GM20000 (cell line): ENCODE results near the gene BCL2A1.
"Not testable (repeated sequence)": the region's sequence is repeated elsewhere in the genome, so short reads cannot be mapped to it uniquely, and the experiment has no call there.

Experiments used
- DNase-seq: peaks from one replicate; pipeline ENCODE4 v3.0.0; 2012; ENCODE audit warnings: low spot score
- TF ChIP-seq, protein P1 (sequence below): IDR thresholded peaks from 2 replicates; pipeline ENCODE4 v1.5.1; 2012; ENCODE audit warnings: mild to moderate bottlenecking, control low read depth; ENCODE audit errors: extremely low read depth, missing control alignments

BCL2A1 gene

DNA sequence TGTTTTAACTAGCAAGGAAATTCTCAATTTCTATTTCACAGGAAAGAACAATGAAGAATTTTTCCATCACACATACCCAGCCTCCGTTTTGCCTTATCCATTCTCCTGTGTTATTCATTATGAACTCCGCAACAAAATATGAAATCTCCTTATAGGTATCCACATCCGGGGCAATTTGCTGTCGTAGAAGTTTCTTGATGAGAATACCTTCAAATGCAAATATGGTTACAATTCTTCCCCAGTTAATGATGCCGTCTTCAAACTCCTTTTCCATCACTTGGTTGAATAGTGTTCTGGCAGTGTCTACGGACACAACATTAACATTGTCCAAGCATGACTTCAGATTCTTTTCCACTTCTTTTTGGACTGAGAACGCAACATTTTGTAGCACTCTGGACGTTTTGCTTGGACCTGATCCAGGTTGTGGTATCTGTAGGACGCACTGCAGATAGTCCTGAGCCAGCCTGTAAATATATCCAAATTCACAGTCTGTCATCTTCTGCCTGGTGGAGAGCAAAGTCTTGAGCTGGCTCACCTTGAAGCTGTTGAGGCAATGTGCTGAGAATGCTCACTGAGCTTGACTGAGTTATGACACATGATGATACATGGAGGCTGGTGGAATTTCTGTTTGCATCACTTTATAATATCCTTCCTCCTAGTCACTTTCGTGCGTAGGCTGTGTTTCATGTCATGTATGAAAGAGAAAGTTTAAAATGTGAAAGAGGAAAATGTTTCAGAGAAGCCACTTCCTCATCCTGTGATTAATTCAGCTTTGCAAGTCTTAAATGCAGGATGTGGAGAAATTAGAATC lies at the start of gene BCL2A1:
BCL2A1 (minus strand) TSS at position 573 of the 811 bp plus-strand sequence; CDS start at position 496, 77 bp downstream.
- TF ChIP-seq, protein P1, sequence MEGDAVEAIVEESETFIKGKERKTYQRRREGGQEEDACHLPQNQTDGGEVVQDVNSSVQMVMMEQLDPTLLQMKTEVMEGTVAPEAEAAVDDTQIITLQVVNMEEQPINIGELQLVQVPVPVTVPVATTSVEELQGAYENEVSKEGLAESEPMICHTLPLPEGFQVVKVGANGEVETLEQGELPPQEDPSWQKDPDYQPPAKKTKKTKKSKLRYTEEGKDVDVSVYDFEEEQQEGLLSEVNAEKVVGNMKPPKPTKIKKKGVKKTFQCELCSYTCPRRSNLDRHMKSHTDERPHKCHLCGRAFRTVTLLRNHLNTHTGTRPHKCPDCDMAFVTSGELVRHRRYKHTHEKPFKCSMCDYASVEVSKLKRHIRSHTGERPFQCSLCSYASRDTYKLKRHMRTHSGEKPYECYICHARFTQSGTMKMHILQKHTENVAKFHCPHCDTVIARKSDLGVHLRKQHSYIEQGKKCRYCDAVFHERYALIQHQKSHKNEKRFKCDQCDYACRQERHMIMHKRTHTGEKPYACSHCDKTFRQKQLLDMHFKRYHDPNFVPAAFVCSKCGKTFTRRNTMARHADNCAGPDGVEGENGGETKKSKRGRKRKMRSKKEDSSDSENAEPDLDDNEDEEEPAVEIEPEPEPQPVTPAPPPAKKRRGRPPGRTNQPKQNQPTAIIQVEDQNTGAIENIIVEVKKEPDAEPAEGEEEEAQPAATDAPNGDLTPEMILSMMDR = no peak
- peak; percentile 52 for DNase-seq

DNA sequence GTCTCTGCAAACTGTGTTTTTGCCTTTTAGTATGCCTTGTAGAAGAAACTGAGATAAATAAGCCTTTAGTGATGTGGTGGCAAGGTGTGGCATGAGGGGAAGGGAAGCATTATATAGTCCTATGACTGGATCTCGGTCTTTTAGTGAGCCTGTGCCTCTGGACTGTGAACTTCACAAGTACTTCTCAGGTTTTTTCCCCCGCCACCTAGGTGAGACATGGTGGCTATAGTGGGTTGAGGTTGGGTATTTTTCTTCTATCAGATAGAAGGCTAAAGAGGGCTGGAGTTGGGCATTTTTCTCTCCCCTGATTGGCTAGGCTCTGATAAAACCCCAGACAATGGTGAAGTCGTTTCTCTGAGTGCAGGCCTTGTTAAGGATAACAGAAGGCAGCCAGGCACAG lies 49.7 kb upstream of the BCL2A1 start:
- TF ChIP-seq, protein P1 = no peak
- DNase-seq = no peak

DNA sequence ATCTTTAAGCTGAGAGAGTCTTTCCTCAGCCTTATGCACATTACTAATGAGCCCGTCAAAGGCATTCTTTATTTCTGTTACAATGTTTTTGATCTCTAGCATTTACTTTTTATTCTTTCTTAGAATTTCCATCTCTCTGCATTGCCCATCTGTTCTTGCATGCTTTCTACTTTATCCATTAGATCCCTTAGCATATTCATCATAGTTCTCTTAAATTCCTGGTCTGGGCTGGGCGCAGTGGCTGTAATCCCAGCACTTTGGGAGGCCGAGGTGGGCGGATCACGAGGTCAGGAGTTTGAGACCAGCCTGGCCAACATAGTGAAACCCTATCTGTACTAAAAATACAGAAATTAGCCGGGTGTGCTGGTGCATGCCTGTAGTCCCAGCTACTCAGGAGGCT lies 49.2 kb upstream of the BCL2A1 start:
- not testable (repeated sequence) for DNase-seq

DNA sequence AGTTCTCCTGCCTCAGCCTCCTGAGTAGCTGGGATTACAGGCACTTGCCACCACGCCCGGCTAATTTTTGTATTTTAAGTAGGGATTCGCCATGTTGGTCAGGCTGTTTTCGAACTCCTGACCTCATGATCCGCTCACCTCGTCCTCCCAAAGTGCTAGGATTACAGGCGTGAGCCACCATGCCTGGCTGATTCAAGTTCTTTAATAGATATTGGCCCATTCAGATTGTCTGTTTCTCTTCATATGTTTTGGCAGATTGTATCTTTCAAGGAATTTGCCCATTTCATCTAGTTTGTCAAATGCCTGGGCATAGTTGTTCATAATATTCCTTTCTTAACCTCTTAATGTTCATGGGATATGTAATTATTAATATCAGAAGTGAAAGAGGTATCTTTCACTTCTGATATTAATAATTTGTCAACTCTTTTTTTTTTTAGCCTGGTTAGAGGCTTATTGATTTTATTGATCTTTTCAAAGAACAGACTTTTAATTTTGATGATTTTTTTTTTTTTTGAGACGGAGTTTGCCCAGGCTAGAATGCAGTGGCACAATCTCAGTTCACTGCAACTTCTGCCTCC lies 48.3 kb upstream of the BCL2A1 start:
- TF ChIP-seq, protein P1 = no peak
- DNase-seq = no peak

DNA sequence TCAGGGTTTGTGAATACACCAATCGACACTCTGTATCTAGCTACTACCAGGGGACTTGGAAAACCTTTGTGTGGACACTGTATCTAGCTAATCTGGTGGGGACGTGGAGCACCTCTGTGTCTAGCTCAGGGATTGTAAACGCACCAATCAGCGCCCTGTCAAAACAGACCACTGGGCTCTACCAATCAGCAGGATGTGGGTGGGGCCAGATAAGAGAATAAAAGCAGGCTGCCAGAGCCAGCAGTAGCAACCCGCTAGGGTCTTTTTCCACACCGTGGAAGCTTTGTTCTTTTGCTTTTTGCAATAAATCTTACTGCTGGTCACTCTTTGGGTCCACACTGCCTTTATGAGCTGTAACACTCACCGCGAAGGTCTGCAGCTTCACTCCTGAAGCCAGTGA lies 46.1 kb upstream of the BCL2A1 start:
- not testable (repeated sequence) for DNase-seq

DNA sequence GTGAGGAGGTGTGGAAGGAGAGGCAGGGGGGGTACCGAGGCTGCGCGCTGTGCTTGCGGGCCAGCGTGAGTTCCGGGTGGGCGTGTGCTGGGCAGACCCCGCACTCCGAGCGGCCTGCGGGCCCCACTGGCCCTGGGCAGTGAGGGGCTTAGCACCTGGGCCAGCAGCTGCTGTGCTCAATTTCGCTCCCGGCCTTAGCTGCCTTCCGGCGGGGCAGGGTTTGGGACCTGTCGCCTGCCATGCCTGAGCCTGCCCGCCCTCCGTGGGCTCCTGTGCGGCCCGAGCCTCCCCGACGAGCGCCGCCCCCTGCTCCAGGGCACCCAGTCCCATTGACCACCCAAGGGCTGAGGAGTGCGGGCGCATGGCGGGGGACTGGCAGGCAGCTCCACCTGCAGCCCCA lies 45.5 kb upstream of the BCL2A1 start:
- DNase-seq = not testable (repeated sequence)

DNA sequence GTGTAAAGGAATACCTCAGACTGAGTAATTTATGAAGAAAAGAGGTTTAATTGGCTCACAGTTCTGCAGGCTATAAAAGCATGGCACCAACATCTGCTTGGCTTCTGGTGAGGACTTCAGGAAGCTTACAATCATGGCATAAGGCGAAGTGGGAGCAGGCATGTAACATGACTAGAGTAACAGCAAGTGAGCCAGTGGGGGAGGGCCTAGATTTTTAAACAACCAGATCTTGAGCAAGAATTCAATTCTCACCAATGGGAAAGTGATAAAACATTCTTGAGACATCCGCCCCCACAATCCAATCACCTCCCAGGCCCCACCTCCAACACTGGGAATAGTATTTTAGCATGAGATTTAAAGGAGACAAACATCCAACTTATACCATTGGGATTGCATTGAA lies 44.2 kb upstream of the BCL2A1 start:
- no peak for DNase-seq
- TF ChIP-seq, protein P1 = no peak

DNA sequence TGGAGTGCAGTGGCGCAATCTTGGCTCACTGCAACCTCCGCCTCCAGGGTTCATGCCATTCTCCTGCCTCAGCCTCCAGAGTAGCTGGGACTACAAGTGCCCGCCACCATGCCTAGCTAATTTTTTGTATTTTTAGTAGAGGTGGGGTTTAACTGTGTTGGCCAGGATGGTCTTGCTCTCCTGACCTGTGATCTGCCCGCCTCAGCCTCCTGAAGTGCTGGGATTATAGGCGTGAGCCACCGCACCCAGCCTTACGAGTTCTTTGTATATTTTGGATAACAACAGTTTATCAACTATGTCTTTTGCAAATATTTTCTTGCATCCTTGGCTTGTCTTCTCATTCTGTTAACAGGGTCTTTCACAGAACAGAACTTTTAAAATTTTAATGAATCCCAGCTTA lies 43.2 kb upstream of the BCL2A1 start:
- DNase-seq = not testable (repeated sequence)

DNA sequence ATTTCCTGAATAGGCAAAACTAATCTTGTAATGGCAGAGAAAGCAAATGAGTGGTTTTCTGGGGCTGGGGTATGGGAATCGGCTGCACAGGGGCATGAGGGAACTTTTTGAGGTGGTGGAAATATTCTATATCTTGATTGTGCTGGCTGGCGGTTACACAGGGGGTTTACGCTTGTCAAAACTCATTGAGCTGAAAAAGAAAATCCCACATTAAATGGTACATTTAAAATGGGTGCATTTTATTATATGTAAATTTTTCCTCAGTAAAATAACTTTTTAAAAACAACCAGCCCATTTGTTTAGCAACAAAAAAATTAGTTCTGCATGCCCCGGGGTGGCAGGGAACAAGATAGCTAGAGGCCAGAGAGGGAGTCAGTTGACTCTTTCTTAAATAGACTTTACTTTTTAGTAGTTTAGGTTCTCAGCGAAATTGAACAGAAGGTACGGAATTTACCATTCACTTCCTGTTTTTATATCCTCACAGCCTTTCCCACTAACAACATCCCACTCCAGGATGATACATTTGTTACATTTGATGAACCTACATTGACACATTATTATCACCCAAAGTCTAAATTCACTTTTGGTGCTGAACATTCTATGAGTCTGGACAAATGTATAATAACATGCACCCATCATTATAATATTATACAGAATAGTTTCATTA lies 41.2 kb upstream of the BCL2A1 start:
- TF ChIP-seq, protein P1 = no peak
- no peak for DNase-seq
